IMR-90 (cell line): ENCODE measurements around the gene NR5A1.

Source experiments
- BHLHE40 ChIP-seq: fragments of 150-350 bp; IDR thresholded peaks from 2 replicates; pipeline ENCODE4 v1.6.1; 2016; ENCODE audit warnings: mild to moderate bottlenecking, low read depth, low read length
- CEBPB ChIP-seq: IDR thresholded peaks from 2 replicates; pipeline ENCODE4 v1.6.1; 2012; ENCODE audit warnings: low read depth, low read length, improper control_type of control experiment
- CHD1 ChIP-seq: IDR thresholded peaks from 2 replicates; pipeline ENCODE4 v1.6.1; 2012; ENCODE audit warnings: low read depth, low read length, improper control_type of control experiment
- CTCF ChIP-seq: conservative IDR thresholded peaks from 2 replicates; pipeline ENCODE4 v1.5.1; 2012; ENCODE audit warnings: mild to moderate bottlenecking, low read depth, low read length, improper control_type of control experiment
- ELK1 ChIP-seq: fragments of 150-350 bp; IDR thresholded peaks from 2 replicates; pipeline ENCODE4 v1.6.1; 2016; ENCODE audit warnings: low read depth, mild to moderate bottlenecking, low read length, moderate library complexity, borderline replicate concordance
- FOS ChIP-seq: fragments of 150-350 bp; IDR thresholded peaks from 2 replicates; pipeline ENCODE4 v1.6.1; 2016; ENCODE audit warnings: low read depth, low read length
- MAFK ChIP-seq: IDR thresholded peaks from 2 replicates; pipeline ENCODE4 v1.6.1; 2012; ENCODE audit warnings: low read depth, low read length, improper control_type of control experiment
- NFE2L2 ChIP-seq: fragments of 150-350 bp; IDR thresholded peaks from 2 replicates; pipeline ENCODE4 v1.6.1; 2016; ENCODE audit warnings: low read depth, mild to moderate bottlenecking, low read length
- POLR2A ChIP-seq: IDR thresholded peaks from 2 replicates; pipeline ENCODE4 v1.6.1; 2012; ENCODE audit warnings: mild to moderate bottlenecking, low read depth, low read length
- RAD21 ChIP-seq: IDR thresholded peaks from 2 replicates; pipeline ENCODE4 v1.6.1; 2012; ENCODE audit warnings: low read length, improper control_type of control experiment
- RCOR1 ChIP-seq: IDR thresholded peaks from 2 replicates; pipeline ENCODE4 v1.6.1; 2012; ENCODE audit warnings: mild to moderate bottlenecking, low read length, improper control_type of control experiment; ENCODE audit not compliant: insufficient replicate concordance
- RFX5 ChIP-seq: IDR thresholded peaks from 2 replicates; pipeline ENCODE4 v1.8.0; 2012; ENCODE audit warnings: low read depth, mild to moderate bottlenecking, low read length, moderate library complexity
- SMC3 ChIP-seq: fragments of 150-350 bp; IDR thresholded peaks from 2 replicates; pipeline ENCODE4 v1.6.1; 2016; ENCODE audit warnings: low read depth, mild to moderate bottlenecking, antibody characterized with exemption, low read length, moderate library complexity
- USF2 ChIP-seq: fragments of 150-350 bp; IDR thresholded peaks from 2 replicates; pipeline ENCODE4 v1.6.1; 2017; ENCODE audit warnings: mild to moderate bottlenecking, antibody characterized with exemption, low read length, low read depth

GRCh38 chr9:124501771-124502320, 5.4 kb downstream of the NR5A1 start:
- TF ChIP-seq POLR2A (no peak), NFE2L2 (no peak), CTCF (no peak), MAFK (no peak), BHLHE40 (no peak), RAD21 (no peak), FOS (no peak), RFX5 (no peak), CHD1 (no peak), SMC3 (no peak), ELK1 (no peak), CEBPB (no peak), USF2 (no peak), RCOR1 (no peak)
